Central memory CD4-positive, alpha-beta T cell (primary cell): Measurements from ENCODE around the gene BICDL1.

Experiments used
- DNase-seq: peaks from one replicate; pipeline ENCODE4 v3.0.0; 2022

Gene BICDL1

GRCh38 chr12:120055231-120056000 is 66.4 kb downstream of the BICDL1 start:
- no peak for DNase-seq

- DNase-seq = no peak
These were observed 67.7 kb downstream of the BICDL1 start for GRCh38 chr12:120056739-120057138.

GRCh38 chr12:120060196-120060595 is 71.2 kb downstream of the BICDL1 start:
- DNase-seq = no peak

- DNase-seq = no peak
These were observed 71.7 kb downstream of the BICDL1 start for GRCh38 chr12:120060717-120061116.

GRCh38 chr12:120061575-120062214 is 72.7 kb downstream of the BICDL1 start:
- DNase-seq = no peak

- no peak for DNase-seq
These were observed 74.0 kb downstream of the BICDL1 start for GRCh38 chr12:120062976-120063579.

GRCh38 chr12:120064054-120064940 is 75.3 kb downstream of the BICDL1 start:
- DNase-seq = no peak

GRCh38 chr12:120065472-120065871 is 76.4 kb downstream of the BICDL1 start:
- no peak for DNase-seq

GRCh38 chr12:120066341-120066740 is 77.3 kb downstream of the BICDL1 start:
- no peak for DNase-seq

GRCh38 chr12:120067084-120067869 is 78.2 kb downstream of the BICDL1 start:
- no peak for DNase-seq

GRCh38 chr12:120067901-120068300 is 78.9 kb downstream of the BICDL1 start:
- DNase-seq = no peak

GRCh38 chr12:120069278-120069677 is 80.2 kb downstream of the BICDL1 start:
- no peak for DNase-seq

GRCh38 chr12:120071493-120072020 is 82.5 kb downstream of the BICDL1 start:
- DNase-seq = no peak

- DNase-seq = no peak
These were observed 83.6 kb downstream of the BICDL1 start for GRCh38 chr12:120072472-120073249.

- no peak for DNase-seq
These were observed 86.1 kb downstream of the BICDL1 start for GRCh38 chr12:120075034-120075616.

GRCh38 chr12:120076651-120077050 is 87.6 kb downstream of the BICDL1 start:
- DNase-seq = no peak

GRCh38 chr12:120077260-120077659 is 88.2 kb downstream of the BICDL1 start:
- no peak for DNase-seq

- DNase-seq = no peak
These were observed 89.8 kb downstream of the BICDL1 start for GRCh38 chr12:120078868-120079267.

- no peak for DNase-seq
These were observed 90.7 kb downstream of the BICDL1 start for GRCh38 chr12:120079411-120080400.
